PC-9 (cell line): ENCODE data around the gene ARIH2.

ENCODE experiments used
- EZH2 ChIP-seq: fragments of 200-600 bp; sonication (generic); IDR thresholded peaks from 2 replicates; pipeline ENCODE4 v1.8.0; 2017; ENCODE audit warnings: antibody characterized with exemption, low read depth
- TF ChIP-seq, protein P1 (sequence below): fragments of 200-600 bp; sonication (generic); conservative IDR thresholded peaks from 2 replicates; pipeline ENCODE4 v1.6.1; 2017; ENCODE audit warnings: mixed run types, antibody characterized with exemption, mild to moderate bottlenecking, moderate library complexity

GRCh38 chr3:48982016-48982415, 63.4 kb downstream of the ARIH2 start:
- TF ChIP-seq, protein P1, sequence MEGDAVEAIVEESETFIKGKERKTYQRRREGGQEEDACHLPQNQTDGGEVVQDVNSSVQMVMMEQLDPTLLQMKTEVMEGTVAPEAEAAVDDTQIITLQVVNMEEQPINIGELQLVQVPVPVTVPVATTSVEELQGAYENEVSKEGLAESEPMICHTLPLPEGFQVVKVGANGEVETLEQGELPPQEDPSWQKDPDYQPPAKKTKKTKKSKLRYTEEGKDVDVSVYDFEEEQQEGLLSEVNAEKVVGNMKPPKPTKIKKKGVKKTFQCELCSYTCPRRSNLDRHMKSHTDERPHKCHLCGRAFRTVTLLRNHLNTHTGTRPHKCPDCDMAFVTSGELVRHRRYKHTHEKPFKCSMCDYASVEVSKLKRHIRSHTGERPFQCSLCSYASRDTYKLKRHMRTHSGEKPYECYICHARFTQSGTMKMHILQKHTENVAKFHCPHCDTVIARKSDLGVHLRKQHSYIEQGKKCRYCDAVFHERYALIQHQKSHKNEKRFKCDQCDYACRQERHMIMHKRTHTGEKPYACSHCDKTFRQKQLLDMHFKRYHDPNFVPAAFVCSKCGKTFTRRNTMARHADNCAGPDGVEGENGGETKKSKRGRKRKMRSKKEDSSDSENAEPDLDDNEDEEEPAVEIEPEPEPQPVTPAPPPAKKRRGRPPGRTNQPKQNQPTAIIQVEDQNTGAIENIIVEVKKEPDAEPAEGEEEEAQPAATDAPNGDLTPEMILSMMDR, result no peak
- no peak for TF ChIP-seq EZH2
